NCI-H128 (cell line): ENCODE data around the gene NRF1.
"Not testable (repeated sequence)": the region's sequence is repeated elsewhere in the genome, so short reads cannot be mapped to it uniquely, and the experiment has no call there.

ENCODE experiments used
- DNase-seq: peaks from one replicate; lab custom pipeline; 2025; ENCODE audit not compliant: unreplicated experiment; lab: John Stamatoyannopoulos, UW

NRF1 gene

GRCh38 chr7:129611246-129612111 lies at the start of gene NRF1:
Gene NRF1, plus strand, starts transcription at chr7:129611720. Its CDS starts 45,632 bp downstream, at chr7:129657352.
- DNase-seq: peak; percentile 81

- DNase-seq: not testable (repeated sequence)
These were observed 45.2 kb upstream of the NRF1 start for GRCh38 chr7:129566323-129566722.

- DNase-seq: no peak
These were observed 44.1 kb upstream of the NRF1 start for GRCh38 chr7:129567377-129567776.

GRCh38 chr7:129568240-129568639 lies 43.3 kb upstream of the NRF1 start:
- DNase-seq: no peak

- no peak for DNase-seq
These were observed 42.2 kb upstream of the NRF1 start for GRCh38 chr7:129569326-129569725.

- no peak for DNase-seq
These were observed 41.7 kb upstream of the NRF1 start for GRCh38 chr7:129569811-129570215.

- DNase-seq: no peak
These were observed 40.3 kb upstream of the NRF1 start for GRCh38 chr7:129571201-129571600.

- no peak for DNase-seq
These were observed 39.3 kb upstream of the NRF1 start for GRCh38 chr7:129572205-129572604.

- DNase-seq: no peak
These were observed 37.0 kb upstream of the NRF1 start for GRCh38 chr7:129574487-129574886.

- DNase-seq: no peak
These were observed 35.8 kb upstream of the NRF1 start for GRCh38 chr7:129575699-129576098.

GRCh38 chr7:129576138-129576537 lies 35.4 kb upstream of the NRF1 start:
- DNase-seq: no peak

- no peak for DNase-seq
These were observed 32.7 kb upstream of the NRF1 start for GRCh38 chr7:129578829-129579228.

GRCh38 chr7:129586179-129586578 lies 25.3 kb upstream of the NRF1 start:
- not testable (repeated sequence) for DNase-seq

GRCh38 chr7:129588268-129588667 lies 23.3 kb upstream of the NRF1 start:
- DNase-seq: no peak

GRCh38 chr7:129591868-129592267 lies 19.7 kb upstream of the NRF1 start:
- no peak for DNase-seq

GRCh38 chr7:129596386-129596785 lies 15.1 kb upstream of the NRF1 start:
- not testable (repeated sequence) for DNase-seq

GRCh38 chr7:129597672-129598071 lies 13.8 kb upstream of the NRF1 start:
- DNase-seq: no peak

- DNase-seq: no peak
These were observed 12.3 kb upstream of the NRF1 start for GRCh38 chr7:129599174-129599573.

GRCh38 chr7:129603594-129603993 lies 7.9 kb upstream of the NRF1 start:
- DNase-seq: not testable (repeated sequence)

- not testable (repeated sequence) for DNase-seq
These were observed 7.5 kb upstream of the NRF1 start for GRCh38 chr7:129604021-129604420.

GRCh38 chr7:129604713-129605437 lies 6.6 kb upstream of the NRF1 start:
- no peak for DNase-seq

GRCh38 chr7:129605960-129606614 lies 5.4 kb upstream of the NRF1 start:
- DNase-seq: no peak
